GM03348 (cell line): ENCODE data around the gene GPN1.
A peak's percentile ranks its signal among the peaks of the same experiment; 100 is the strongest.
"Not testable (repeated sequence)": the region's sequence is repeated elsewhere in the genome, so short reads cannot be mapped to it uniquely, and the experiment has no call there.

Source experiments
- DNase-seq: peaks from one replicate; pipeline ENCODE4 v3.0.0; 2012; ENCODE audit warnings: low spot score

GPN1 gene

DNA sequence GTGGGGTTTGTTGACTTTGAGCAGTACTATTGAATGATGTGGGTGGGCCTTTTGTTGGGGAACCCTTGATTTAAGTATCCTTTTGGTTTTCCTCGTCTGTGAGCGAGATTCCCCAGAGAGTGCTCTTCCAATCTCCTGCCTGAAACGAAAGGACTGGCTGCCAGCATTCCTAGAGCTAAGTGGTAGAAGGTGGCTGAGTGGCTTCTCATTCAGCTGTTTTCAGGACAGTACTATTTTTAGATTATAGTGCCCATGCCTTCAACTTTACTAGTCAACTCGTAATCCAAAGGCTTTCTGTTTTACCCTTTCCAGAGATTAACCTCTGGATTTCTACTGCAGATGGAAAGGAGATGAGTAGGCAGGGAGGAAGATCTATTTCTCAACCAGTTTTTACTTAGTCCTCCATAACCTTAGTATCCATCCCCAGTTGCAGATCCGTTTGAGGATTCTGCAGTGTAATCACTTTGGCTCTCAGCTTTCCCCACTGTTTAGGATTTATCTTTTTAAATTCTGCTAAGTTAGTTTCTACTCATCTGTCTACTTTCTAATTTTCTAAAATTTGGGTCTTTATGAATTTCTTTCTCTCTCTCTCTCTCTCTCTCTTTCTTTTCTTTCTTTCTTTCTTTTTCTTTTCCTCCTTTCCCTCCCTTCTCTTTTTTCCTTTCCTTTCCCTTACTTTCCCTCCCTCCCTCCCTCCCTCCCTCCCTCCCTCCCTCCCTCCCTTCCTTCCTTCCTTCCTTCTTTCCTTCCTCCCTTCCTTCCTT is 44.1 kb downstream of the GPN1 start:
- DNase-seq, result no peak

DNA sequence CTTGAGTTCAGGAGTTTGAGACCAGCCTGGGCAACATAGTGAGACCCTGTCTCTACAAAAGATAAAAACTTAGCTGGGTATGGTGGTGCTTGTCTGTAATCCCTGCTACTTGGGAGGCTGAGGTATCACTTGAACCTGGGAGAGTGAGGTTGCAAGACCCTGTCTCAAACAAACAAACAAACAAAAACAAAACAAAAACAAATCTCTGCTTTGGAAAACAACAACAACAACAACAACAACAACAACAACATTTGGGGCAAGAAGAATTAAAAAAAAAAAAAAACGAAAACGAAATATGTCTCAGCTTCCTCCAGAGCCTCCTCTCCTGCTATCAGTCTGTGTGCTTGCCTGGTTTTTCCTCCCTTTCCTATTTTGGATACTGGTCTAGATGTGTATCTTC is 51.7 kb downstream of the GPN1 start:
- DNase-seq, result no peak

DNA sequence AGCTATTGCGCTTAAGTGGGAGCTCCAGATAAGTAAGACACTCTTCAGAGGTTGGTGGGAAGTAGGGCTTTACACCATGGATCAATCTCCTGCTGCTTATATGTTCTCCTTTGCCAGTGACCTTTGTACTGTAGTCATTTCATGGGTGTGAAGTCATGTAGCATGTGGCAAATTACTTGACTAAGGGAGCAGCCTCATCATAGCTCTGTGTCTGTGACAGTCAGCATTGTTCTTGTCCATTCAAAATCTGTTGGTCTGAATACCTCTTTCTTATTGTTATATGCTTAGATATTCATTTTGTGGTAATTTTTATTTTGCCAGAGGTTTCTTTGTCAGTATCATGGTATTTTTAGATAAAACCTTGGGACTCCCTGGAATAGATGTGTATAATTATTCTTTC is 53.0 kb downstream of the GPN1 start:
- peak; percentile 29 for DNase-seq

DNA sequence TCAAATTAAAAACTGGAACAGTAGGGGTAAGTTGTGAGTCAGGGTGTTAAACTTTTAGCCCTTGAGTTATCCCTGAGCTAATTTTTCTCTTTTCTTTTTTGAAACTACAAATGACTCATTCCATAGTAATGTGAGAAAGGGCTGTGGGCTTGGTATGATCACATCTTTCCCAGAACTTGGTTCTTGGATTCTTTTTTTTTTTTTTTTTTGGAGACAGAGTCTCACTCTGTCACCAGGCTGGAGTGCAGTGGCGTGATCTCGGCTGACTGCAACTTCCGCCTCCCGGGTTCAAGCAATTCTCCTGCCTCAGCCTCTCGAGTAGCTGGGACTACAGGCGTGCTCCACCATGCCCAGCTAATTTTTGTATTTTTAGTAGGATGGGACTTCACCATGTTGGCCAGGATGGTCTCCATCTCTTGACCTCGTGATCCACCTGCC is 53.5 kb downstream of the GPN1 start:
- DNase-seq, result peak; percentile 88

DNA sequence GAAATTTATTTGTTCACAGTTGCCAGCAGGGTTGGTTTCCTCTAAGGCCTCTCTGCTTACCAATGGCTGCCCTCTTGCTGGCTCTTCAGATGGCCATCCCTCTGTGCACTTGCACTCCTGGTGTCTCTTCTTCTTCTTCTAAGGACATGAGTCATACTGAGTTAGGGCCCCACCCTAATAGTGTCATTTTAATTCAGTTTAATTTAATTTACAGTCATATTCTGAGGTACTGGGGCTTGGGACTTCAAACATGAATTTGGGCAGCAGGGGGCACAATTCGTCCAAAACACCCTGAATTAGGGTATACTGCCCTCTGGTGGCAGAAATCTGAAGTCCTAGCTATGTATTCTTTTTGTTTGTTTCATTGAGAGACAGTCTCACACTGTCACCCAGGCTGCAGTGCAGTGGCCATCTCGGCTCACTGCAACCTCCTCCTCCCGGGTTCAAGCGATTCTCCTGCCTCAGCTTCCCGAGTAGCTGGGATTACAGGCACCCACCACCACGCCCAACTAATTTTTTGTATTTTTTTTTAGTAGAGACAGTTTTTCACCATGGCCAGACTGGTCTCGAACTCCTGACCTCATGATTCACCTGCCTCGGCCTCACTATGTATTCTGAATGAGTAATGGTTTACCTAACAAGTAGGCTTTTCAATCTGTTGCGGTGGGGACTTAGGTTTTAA is 54.7 kb downstream of the GPN1 start:
- peak; percentile 71 for DNase-seq

DNA sequence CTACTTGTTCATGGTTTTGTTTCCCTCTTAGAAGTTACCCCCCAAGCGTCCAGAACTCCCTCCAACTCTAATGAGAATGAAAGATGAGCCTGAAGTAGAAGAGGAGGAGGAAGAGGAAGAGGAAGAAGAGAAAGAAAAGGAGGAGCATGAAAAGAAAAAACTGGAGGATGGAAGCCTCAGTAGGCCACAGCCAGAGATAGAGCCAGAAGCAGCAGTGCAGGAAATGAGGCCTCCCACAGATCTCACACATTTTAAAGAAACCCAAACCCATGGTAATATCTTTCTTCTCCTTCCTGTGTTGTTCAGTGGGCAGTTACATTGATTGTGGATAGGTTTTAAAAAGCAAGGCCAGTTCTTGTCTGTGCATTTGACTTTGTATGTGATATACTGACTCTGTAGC is 56.2 kb downstream of the GPN1 start:
- DNase-seq, result not testable (repeated sequence)

DNA sequence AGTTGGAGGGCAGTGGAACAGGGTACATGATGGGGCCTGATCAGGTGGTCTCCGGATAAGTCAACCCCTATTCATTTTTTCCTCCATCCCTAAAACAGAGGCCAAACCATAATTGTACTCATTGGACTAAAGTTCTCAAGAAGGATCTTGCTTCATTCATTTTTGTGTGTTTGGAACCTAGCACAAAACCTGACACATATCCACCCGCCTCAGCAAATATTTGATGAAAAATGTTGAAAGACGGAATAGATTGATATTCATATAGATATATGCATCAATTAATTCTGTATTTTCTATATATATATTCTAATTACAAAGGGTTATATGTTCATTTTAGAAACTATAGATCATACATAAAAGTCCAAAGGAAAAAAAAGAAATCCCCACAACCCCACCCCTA is 56.7 kb downstream of the GPN1 start:
- DNase-seq, result no peak

DNA sequence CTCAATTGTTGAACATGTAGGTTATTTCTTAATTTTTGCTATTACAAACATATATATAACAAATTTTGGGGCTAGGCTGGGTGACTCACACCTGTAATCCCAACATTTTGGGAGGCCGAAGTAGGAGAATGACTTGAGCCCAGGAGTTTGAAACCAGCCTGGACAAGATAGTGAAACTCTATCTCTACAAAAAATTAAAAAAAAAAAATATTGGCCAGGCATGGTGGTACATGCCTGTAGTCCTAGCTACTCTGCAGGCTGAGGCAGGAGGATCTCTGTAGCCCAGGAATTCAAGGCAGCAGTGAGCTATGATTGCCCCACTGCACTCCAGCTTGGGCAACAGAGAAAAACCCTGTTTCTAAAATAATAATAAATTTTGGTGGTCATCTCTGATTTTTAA is 58.4 kb downstream of the GPN1 start:
- no peak for DNase-seq

DNA sequence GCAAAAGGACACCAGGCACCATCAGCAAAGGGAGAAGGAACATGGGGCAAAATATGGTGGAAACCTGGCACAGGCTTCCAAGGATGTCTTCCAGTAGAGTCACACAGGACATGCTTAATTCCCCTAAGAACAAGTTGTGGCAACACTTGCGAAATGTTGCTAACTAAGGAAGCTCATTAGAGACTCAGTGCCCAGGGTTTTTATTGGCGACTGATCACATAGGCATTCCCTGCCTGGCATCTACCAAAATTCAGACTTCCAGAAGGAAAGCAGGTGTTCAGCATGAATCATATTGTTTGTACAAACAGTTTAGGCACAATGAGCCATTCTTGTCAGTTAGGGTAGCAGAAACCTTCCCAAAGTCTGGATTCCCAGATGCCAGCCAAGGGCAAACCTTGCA is 60.6 kb downstream of the GPN1 start:
- no peak for DNase-seq

DNA sequence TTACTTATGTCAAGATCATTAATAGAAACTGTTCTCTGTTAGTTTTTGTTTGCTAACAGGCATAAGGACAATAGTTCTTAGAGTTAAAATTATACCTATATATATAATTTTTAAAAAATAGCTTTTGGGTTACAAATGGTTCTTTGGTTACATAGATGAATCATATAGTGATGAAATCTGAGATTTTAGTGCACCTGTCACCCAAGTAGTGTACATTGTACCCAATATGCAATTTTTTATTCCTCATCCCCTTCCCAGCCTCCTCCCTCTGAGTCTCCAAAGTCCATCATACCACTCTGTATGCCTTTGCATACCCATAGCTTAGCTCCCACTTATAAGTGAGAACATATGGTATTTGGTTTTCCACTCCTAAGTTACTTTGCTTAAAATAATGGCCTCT is 61.2 kb downstream of the GPN1 start:
- no peak for DNase-seq

DNA sequence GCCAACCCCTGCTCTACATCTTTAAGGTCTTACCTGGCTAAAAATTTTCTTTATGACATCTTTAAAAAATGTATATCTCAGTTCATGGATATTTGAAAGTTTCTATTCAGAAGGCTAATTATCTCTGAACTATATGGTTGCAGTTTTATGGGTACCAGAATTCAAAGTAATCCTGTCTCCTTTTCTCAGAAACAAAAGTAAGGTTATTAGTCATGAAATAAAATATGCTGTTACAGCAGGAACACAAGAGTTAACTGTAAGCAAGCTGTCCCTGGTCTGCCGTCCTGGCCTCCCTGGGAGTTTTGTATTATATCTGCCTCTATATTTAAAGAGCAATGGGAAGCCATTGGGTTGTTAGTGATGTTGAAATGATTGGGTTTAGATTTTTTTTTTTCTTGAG is 68.8 kb downstream of the GPN1 start:
- no peak for DNase-seq
